HG03175 (cell line): ENCODE results near the gene GMEB2.
A peak's percentile ranks its signal among the peaks of the same experiment; 100 is the strongest.
"Not testable (repeated sequence)": the region's sequence is repeated elsewhere in the genome, so short reads cannot be mapped to it uniquely, and the experiment has no call there.

Source experiments
- ATAC-seq: cut with Tn5 transposase; IDR thresholded peaks from one replicate; pipeline ENCODE4 v1.9.1; 2021; ENCODE audit warnings: mild to moderate bottlenecking, moderate library complexity; ENCODE audit not compliant: unreplicated experiment

The GMEB2 gene

GRCh38 chr20:63561624-63562396 is 65.1 kb downstream of the GMEB2 start:
- ATAC-seq: no peak

DNA sequence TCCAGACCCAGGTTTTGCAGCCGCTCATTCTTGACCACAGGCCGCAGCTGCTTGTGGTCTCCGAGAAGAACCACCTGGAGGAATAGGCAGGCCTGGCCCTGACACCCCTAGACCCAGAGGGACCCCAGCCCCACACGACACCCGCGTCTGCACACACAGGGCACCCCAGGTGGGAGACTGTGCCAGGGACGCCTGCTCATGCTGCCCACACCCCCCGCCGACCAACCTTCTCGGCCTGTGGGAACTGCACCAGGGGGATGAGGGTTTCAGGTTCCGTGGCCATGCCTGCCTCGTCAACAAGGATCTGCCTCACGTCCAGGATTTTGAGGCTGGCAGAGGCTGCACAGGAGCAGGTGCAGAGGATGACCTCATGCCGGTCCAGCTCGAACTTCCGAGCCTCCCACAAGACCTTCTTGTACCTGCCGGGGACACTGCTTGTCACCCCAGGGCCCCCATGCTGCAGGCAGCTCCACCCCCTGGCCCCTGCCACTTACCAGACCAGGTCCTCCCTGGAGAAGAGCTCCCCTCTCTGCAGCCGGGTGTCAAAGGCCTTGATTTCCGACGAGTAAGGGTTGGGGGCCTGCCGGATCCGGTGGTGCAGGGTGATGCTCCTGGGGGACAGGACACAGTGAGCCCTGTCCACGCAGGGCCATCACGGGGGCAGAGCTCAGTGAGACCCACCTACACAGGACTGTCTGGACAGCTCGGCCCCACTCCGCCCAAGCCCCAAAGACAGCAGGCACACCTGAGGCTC is 65.9 kb downstream of the GMEB2 start:
- no peak for ATAC-seq

DNA sequence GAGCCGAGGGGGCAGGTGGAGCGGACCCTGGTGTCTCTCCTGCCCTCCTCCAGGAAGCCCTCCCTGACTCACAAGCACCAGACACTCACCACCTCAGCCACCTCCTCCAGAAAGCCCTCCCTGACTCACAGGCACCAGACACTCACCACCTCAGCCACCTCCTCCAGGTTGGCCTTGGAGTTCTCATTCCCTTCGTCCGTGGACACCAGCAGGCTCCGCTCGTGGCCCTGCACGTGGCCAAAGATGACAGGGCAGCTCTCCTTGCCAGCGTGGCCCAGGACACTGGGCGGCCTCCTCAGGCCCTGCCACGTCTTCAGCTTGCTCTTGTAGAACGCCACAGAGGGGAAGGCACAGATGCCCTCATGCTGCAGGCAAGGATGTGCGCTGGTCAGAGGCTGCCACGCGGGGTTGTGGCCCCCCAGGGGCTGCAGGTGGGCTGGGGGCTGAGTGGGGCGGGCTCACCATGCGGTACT is 66.5 kb downstream of the GMEB2 start:
- no peak for ATAC-seq

GRCh38 chr20:63559485-63560332 is 67.2 kb downstream of the GMEB2 start:
- not testable (repeated sequence) for ATAC-seq

DNA sequence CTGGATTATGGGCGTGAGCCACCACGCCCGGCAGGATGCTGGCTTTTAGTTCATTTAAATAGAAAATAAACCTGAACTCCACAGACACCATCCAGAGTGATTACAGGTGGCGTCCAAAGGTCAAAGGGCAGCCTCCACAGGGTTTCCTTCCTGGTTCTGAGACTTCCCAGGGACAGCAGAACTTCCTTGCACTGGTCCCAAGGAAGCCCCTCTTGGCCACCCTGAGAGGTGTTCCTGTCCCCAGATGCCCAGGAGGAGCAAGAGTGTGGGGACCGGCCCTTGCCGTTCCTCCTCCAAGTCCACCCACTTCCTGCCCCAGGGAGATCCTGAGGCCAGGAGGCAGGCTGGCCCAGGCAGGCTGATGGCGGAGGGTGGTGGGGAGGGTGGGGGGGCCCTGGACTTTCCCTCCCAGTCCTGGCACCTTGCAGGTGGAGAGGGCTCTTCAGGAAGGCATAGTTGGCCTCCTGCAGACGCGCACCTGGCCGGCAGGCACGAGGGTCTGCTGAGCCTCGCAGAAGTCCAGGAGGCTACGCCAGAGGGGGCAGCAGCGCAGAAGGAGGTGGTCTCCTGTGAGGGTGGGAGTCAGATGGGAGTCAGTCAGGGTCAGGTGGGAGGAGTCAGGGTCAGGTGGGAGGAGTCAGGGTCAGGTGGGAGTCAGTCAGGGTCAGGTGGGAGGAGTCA is 68.0 kb downstream of the GMEB2 start:
- ATAC-seq: no peak

DNA sequence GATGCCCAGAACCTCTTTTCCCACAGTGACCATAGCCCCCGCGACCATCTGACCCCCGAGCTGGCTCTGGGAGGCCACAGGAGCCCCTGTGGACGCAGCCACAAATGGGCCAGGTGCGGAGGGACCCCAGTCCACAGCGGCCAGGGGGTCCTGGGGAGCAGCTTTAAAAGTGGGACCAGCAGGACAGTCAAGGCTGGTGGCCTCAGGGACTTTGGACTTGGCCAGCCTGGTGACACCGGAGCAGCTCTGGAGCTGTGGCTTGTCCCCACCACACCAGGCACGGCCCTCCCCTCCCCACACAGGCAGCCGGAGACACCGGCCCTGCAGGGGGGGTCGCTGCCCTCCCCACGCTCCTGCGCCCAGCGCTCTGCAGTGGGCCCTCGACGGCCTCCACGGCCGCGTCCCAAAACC is 69.4 kb downstream of the GMEB2 start:
- ATAC-seq: no peak

DNA sequence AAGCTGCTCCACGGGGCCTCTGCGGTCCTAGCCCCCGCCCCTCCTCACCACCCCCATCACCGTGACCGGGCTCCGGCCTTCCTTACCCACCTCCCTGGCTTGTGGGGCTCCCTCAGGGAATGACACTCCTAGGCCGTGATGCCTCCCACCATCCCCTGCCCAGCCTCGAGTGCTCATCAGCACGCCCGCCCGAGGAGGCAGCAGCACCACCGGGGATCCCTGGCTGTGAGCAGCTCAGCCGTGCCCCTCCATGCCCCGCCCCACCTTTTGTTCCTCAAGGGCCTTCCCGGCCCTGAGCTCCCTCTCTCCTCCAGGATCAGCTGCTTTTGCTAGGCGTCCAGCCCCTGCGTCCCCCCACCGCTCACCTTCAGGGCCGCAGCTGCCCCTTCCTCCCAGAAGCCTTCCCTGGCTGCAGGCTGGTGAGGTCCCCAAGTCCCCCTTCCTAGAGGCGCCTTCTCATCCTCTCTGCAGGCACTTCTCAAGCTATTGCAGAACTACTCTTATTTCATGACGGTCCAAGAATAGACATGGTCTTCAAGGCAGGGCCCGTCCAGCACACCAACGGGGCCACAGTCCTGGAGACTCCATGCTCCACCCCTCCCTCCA is 69.9 kb downstream of the GMEB2 start:
- no peak for ATAC-seq

- ATAC-seq: no peak
Measured at GRCh38 chr20:63555661-63556381, 71.1 kb downstream of the GMEB2 start.

- ATAC-seq: no peak
Measured at GRCh38 chr20:63554361-63555278, 72.3 kb downstream of the GMEB2 start.

- ATAC-seq: peak; percentile 11
Measured at GRCh38 chr20:63553933-63554290, 73.0 kb downstream of the GMEB2 start, which contains the start of gene FNDC11. Gene FNDC11, plus strand, starts transcription at chr20:63554159. Its CDS starts 1,505 bp downstream, at chr20:63555664.

DNA sequence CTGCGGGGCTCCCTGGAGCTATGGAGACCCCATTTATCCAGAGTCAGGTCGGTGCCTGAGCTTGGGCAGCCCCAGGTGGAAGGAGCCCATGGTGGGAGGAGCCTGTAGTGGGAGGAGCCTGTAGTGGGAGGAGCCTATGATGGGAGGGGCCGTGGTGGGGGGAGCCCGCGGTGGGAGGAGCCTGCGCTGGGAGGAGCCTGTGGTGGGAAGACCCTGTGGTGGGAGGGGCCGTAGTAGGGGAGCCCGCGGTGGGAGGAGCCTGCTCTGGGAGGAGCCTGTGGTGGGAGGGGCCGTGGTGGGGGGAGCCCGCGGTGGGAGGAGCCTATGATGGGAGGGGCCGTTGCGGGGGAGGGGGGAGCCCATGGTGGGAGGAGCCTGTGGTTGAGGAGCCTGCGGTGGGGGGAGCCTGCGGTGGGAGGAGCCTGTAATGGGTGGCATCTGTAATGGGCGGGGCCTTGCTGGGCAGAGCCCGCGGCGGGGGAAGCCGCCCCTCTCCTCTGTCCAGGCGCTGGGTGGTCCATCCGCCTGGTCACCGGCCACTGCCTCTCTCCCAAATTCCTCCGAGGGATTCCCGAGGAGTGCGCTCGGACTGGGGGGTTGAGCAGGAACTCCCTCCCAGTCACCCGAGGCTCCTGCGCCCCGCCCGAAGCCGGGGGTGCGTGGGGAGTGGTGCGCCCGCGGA is 73.5 kb downstream of the GMEB2 start:
- peak; percentile 38 for ATAC-seq

DNA sequence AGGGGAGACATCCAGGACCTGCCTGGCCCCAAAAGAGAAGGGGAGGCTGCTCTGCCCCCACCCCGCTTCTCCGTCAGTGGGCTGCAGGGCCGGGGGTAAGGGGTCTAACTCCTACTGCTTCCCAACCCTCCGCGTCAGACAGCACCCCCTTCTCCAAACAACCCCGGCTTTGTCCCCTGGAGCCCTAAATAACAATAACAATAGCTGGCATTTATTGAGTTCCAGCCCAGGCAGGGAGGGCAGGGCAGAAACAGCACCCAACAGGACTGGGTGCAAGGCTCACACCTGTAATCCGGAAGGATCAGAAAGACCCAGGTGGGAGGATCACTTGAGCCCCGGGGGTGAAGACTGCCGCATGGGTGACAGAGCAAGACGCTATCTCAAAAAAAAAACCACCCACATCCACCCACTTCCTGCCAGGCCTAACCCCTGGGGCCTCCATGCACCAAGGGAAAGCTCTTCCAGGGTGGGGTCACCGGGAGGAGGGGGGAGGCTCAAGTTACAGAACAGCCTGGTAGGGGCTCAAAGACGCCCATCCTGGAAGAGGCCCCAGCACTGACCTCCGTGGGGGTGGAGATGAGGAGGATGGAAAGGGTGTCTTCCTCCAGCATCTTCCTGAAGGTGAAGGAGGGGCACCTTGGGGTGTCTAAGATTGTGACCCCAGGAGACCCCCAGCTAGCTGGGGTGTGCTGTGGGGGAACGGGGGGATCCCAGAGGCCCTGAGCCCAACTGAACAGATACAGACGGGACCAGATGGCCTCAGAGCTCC is 74.2 kb downstream of the GMEB2 start:
- peak; percentile 34 for ATAC-seq

- no peak for ATAC-seq
Measured at GRCh38 chr20:63551068-63551467, 75.8 kb downstream of the GMEB2 start.

- no peak for ATAC-seq
Measured at GRCh38 chr20:63549679-63550282, 77.1 kb downstream of the GMEB2 start.

DNA sequence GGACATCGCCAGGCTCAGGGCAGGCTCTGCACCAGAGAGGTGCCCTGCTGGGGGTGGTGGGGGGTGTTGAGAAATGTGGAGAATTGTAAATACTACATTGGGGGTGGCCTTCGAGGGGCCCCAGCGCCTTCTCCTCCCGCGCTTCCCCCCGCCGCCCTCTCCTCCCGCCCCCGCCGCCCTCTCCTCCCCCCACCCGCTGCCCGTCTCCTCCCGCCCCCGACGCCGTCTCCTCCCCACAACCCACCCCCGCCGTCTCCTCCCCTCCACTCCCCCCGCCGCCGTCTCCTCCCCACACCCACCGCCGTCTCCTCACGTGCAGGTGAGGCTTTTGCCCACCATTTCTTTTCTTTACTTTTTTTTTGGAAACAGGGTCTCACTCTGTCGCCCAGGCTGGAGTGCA is 77.9 kb downstream of the GMEB2 start:
- ATAC-seq: no peak

DNA sequence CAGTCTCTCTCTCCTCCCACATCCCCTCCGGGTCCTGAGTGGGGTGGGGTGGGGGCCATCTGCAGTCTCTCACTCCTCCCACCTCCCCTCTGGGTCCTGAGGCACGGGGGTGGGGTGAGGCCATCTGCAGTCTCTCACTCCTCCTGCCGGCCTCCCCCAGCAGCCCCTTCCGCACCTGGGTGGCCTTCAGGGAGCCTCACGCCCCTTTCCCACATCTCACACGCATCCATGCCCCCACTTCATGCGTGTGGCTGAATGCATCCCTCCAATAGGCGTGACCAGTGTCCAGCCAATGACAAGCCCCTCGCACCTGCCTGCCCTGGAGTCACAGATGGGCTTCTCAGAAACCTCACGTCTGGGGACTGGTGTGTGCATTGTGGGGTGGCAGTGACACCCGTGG is 78.4 kb downstream of the GMEB2 start:
- no peak for ATAC-seq
